NCI-H128 (cell line): ENCODE results near the gene MCC.

Source experiments
- DNase-seq: peaks from one replicate; lab custom pipeline; 2025; ENCODE audit not compliant: unreplicated experiment; lab: John Stamatoyannopoulos, UW

The MCC gene

GRCh38 chr5:113017881-113018635 is 470.2 kb downstream of the MCC start:
- no peak for DNase-seq

- DNase-seq, result no peak
These were observed 482.8 kb downstream of the MCC start for GRCh38 chr5:113005454-113005853.

GRCh38 chr5:113003763-113004162 is 484.5 kb downstream of the MCC start:
- no peak for DNase-seq

- no peak for DNase-seq
These were observed 485.8 kb downstream of the MCC start for GRCh38 chr5:113002423-113002822.

GRCh38 chr5:113000466-113000865 is 487.8 kb downstream of the MCC start:
- DNase-seq, result no peak

GRCh38 chr5:112998296-112998695 is 490.0 kb downstream of the MCC start:
- DNase-seq, result no peak

GRCh38 chr5:112996830-112997374 is 491.4 kb downstream of the MCC start:
- DNase-seq, result no peak

GRCh38 chr5:112995764-112996618 is 492.3 kb downstream of the MCC start:
- DNase-seq, result peak; percentile 27

- DNase-seq, result no peak
These were observed 502.0 kb downstream of the MCC start for GRCh38 chr5:112986224-112986623.

GRCh38 chr5:112983363-112983762 is 504.9 kb downstream of the MCC start:
- DNase-seq, result no peak

- DNase-seq, result no peak
These were observed 508.5 kb downstream of the MCC start for GRCh38 chr5:112979723-112980122.

GRCh38 chr5:112978836-112979235 is 509.4 kb downstream of the MCC start:
- no peak for DNase-seq

GRCh38 chr5:112977440-112977861 is 510.8 kb downstream of the MCC start:
- no peak for DNase-seq

- DNase-seq, result peak; percentile 79
These were observed 511.6 kb downstream of the MCC start, which contains the start of gene DCP2 for GRCh38 chr5:112976432-112977309. DCP2 (plus strand) TSS chr5:112976798; CDS start chr5:112976934, 136 bp downstream.

- no peak for DNase-seq
These were observed 512.4 kb downstream of the MCC start for GRCh38 chr5:112975721-112976431.

- DNase-seq, result no peak
These were observed 513.4 kb downstream of the MCC start for GRCh38 chr5:112974901-112975300.

GRCh38 chr5:112973904-112974303 is 514.3 kb downstream of the MCC start:
- no peak for DNase-seq

GRCh38 chr5:112973036-112973435 is 515.2 kb downstream of the MCC start:
- no peak for DNase-seq
